ENCODE results near the gene OR6S1.

- TF ChIP-seq CREB5 (CRISPR knock-in tag; IDR thresholded peaks at IDR 0.05; ENCODE audit: low read depth): no peak
- no peak for TF ChIP-seq TCF4 (CRISPR knock-in tag; IDR thresholded peaks at IDR 0.05; ENCODE audit: borderline replicate concordance)
- TF ChIP-seq ISL1 (CRISPR knock-in tag; IDR thresholded peaks at IDR 0.05): no peak
- no peak for TF ChIP-seq ARNTL (CRISPR knock-in tag; IDR thresholded peaks at IDR 0.05; ENCODE audit: borderline replicate concordance, low read depth)
- TF ChIP-seq POU6F1 (CRISPR knock-in tag; IDR thresholded peaks at IDR 0.05; ENCODE audit: borderline replicate concordance, low read depth): no peak
- TF ChIP-seq ZNF565 (CRISPR knock-in tag; conservative IDR thresholded peaks at IDR 0.05; ENCODE audit: low read depth): no peak
- no peak for TF ChIP-seq CSDC2 (CRISPR knock-in tag; IDR thresholded peaks at IDR 0.05)
- no peak for TF ChIP-seq RARB (CRISPR knock-in tag; IDR thresholded peaks at IDR 0.05)
- no peak for TF ChIP-seq TOX (CRISPR knock-in tag; IDR thresholded peaks at IDR 0.05; ENCODE audit: borderline replicate concordance)
These were observed 34.6 kb upstream of the OR6S1 start for GRCh38 chr14:20676072-20676471.
